NOMO-1 (cell line): Measurements from ENCODE around the gene TTC5.
A peak's percentile ranks its signal among the peaks of the same experiment; 100 is the strongest.
"Not testable (repeated sequence)": the region's sequence is repeated elsewhere in the genome, so short reads cannot be mapped to it uniquely, and the experiment has no call there.

Experiments
- DNase-seq, 2 experiments: peaks; one replicate each; lab custom pipeline; 2025; ENCODE audit not compliant: unreplicated experiment in 2 of 2; lab: John Stamatoyannopoulos, UW

TTC5 gene

GRCh38 chr14:20305265-20306078 lies at the start of gene TTC5:
TTC5 (minus strand) TSS chr14:20305951; CDS start chr14:20305937, 14 bp downstream.
- DNase-seq: peak; percentile 86 to 87

DNA sequence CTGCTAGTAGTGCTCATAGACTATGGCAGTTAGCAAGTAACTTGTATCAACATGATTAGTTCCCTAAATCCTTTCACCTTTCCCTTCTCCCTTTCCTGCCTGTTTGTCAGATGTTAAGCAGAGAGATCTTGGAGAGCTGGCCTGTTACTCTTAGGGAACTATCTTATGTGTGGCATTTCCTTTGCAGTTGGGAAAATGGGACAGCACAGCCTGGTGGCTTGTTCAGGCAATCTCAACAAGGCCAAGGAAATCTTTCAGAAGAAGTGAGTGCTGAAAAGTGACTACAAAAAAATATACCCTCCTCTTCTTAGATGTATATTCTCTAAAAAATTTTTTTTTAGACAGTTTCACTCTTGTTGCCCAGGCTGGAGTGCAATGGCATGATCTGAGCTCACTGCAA lies 45.1 kb upstream of the TTC5 start:
- no peak for DNase-seq

- DNase-seq: no peak
Measured at GRCh38 chr14:20350282-20350681, 44.5 kb upstream of the TTC5 start.

DNA sequence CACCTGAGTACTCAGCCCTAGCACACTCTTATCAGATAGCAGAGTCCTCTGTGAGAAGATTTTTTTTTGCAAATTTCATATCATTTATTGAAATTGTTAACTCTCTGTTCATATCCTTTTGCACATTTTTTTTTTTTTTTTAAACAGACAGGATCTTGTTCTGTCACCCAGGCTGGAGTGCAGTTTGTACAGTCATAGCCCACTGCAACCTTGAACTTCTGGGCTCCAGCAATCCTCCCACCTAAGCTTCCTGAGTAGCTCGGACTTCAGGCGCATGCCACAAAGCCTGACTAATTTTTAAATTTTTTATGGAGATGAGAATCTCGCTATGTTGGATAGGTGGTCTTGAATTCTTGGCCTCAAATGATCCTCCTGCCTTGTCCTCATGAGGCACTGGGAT lies 42.0 kb upstream of the TTC5 start:
- DNase-seq: no peak

- DNase-seq: no peak
Measured at GRCh38 chr14:20346713-20347112, 41.0 kb upstream of the TTC5 start.

DNA sequence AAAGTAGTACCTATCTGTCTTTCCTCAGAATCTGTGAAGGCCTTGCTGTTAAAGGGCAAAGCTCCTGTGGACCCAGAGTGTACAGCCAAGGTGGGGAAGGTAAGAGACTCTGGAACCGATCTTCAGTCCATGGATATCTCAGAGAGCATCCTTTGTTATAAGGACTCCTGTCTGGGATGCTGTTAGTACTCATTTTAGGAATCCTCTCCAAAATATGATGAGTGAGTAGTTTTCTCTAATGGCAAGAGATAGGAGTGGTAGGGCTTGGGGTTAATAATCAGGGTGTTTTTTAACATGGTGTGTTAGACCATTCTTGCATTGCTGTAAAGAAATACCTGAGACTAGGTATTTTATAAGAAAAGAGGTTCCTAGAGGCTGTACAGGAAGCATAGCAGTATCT lies 39.6 kb upstream of the TTC5 start:
- DNase-seq: no peak

- DNase-seq: peak in 1 of 2 experiments; percentile 45
Measured at GRCh38 chr14:20343862-20344220, 38.1 kb upstream of the TTC5 start.

GRCh38 chr14:20343092-20343861 lies 37.5 kb upstream of the TTC5 start, which contains the start of gene PARP2:
PARP2 (plus strand) TSS chr14:20343635; CDS start chr14:20343642, 7 bp downstream.
- DNase-seq: peak; percentile 97 to 99

DNA sequence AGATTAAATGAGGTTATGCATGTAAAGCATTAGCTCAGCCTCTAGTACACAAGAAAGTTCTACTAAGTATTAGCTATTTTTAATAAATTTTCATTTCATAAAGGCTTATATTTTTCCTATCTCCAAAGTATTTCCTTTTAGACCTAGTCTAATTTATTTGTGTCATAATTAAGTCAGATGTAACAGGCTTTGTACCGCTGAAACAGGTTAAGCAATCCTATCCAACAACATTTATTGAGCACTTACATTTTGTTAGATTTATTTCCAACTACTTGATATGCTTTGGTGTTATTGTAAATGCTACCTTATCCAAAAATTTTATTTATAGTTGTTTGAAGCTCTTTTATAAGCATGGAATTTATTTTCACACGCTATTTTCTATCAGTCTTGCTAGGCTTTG lies 35.9 kb upstream of the TTC5 start:
- DNase-seq: no peak

DNA sequence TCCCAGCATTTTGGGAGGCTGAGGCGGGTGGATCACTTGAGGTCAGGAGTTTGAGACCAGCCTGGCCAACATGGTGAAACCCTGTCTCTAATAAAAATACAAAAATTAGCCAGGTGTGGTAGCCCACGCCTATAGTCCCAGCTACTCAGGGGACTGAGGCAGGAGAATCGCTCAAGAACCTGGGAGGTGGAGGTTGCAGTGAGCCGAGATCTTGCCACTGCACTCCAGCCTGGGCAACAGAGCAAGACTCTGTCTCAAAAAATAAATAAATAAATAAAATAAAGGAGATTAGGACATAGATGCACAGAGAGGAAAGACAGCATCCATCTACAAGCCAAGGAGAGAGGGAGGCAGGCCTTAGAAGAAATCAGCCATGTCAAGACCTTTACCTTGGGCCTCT lies 35.3 kb upstream of the TTC5 start:
- DNase-seq: not testable (repeated sequence)

DNA sequence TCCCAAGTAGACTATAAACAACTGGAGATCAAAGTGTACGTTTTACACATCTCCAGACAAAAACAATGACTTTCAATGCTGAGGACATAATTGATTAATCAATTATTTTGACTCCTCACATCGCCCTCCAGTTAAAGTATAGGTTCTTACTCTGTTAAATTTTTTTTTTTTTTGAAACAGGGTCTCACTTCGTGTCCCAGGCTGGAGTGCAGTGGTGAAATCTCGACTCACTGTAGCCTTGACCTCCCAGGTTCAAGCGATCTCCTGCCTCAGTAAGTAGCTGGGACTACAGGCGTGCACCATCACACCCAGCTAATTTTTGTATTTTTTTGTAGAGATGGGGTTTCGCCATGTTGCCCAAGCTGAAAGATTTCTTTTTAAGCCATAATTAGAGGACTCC lies 28.3 kb upstream of the TTC5 start:
- no peak for DNase-seq

DNA sequence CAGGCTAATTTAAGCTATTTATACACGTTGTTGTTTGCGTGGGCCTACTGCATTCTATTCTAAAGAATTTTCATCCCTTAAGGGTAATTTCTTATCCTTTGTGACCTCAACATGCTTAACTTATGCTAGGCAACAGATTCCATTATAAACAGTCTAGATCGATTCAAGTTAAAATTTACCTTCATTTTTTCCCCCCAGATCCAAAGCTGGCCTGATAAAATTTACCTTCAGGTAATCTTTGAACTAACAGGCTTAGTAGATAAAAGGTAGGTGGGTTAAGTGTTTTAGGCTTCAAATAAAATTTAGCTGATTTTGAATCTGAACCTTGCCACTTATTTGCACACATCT lies 27.7 kb upstream of the TTC5 start:
- DNase-seq: no peak

DNA sequence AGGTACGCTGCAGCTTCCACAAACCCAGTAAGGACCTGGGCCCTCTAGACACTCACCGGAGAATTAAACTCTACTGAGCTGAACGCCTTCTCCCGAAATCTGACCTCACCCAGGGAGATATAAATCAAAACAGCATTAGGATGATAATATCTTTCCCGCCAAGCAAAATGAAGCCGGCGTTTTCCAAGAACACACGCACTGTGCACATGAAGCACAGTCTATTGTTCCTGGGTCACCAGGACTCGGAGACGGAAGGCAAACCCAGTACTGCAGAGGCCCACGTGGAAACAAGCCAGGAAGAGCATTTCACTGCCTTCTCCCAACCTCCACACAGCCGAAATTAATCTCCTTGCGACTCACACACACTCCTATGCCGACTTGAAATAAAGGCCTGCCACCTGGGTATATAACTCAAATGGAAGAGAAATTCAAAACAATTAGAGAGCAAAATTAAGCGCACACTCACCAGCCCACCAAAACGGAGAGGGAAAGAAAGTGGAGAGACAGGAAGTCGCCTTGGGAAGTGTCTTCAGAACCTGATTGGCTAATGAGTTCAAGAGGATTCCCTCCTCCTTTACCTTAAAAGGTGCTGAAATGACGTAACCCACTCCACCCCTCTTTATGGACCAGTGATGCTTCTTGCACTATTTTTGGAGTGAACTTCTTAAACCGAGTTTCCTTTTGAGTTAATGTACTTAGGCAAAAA lies 27.2 kb upstream of the TTC5 start, which contains the start of gene CCNB1IP1:
Gene CCNB1IP1, minus strand, starts transcription at position 492 of the 706 bp plus-strand sequence. CDS start 16,756 bp downstream, outside the sequence.
- DNase-seq: peak; percentile 63 to 75

- no peak for DNase-seq
Measured at GRCh38 chr14:20332431-20332787, 26.7 kb upstream of the TTC5 start.

DNA sequence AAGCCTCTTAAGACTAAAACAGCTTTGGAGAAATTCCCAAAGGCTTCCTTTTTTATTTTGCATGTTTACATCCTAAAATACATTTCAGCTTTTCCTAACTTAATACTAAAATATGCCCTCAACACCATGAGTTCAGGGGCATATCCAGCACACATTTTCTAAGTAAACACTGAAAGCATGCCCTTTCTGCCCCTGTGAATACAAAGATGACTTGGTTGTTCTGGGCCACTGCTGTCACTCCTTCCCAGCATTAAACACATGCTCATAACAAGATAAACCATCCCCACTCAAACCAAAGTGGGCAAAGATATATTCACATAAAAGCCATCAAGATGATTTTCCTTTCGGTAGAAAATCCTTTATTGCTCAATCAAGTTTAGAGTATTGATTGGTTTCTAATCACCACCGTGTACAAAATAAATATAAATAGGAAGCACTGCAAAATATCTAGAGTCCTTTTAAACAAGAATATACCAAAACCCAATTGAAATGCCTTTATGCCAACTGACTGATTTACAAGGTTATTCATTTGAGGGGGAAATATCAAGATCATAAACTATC lies 25.4 kb upstream of the TTC5 start:
- DNase-seq: no peak

- no peak for DNase-seq
Measured at GRCh38 chr14:20329355-20329754, 23.6 kb upstream of the TTC5 start.

GRCh38 chr14:20328705-20329104 lies 23.0 kb upstream of the TTC5 start:
- no peak for DNase-seq

- peak in 1 of 2 experiments; percentile 69 for DNase-seq
Measured at GRCh38 chr14:20327005-20327869, 21.5 kb upstream of the TTC5 start.

DNA sequence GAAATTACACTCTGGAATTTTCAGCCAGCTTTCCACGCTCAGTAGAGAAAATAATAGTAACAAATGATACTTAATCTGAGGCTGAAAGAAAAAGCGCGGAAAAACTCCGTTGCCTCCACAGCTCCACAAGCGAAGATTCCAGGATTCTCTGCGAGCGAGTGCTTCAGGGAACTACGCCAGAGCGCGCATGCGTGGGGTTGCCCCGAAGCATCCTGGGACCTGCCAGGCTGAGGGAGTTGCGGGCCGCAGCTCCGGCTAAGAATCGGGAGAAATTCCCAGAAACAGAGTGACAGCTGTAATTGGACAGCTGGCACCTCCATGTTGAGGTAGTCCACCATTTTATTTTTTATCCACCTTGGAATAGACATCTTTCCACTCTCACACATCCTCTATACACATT lies 12.0 kb upstream of the TTC5 start:
- no peak for DNase-seq

DNA sequence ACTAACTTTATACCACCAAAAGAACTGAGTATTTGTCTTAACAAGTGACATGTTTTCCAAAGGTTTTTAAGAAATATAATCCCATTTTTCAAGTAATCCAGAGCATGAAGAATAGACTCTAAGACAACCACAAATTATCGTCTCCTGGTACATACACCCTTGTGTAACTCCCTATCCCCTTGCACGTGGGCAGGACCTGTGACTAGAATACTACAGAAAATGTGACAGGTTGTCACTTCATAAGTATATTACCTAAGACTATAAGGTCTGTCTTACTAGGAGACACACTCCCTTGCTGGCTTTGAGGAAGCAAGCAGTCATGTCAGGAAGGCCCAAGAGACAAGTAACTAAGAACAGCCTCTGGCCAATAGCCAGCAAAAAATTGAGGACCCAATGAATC lies 8.3 kb upstream of the TTC5 start:
- DNase-seq: no peak
